Erythroblast (primary cell): ENCODE data around the gene CRACR2B.

Experiments used
- DNase-seq, 2 experiments: peaks; one replicate each; lab custom pipeline; 2025; lab: John Stamatoyannopoulos, UW
- GATA1 ChIP-seq: IDR thresholded peaks from 2 replicates; pipeline ENCODE4 v1.6.1; 2011; ENCODE audit warnings: low read depth, mild to moderate bottlenecking, control low read depth, low read length, moderate library complexity
- POLR2A ChIP-seq: IDR thresholded peaks from 2 replicates; pipeline ENCODE4 v1.6.1; 2011; ENCODE audit warnings: mild to moderate bottlenecking, low read length

The CRACR2B gene

GRCh38 chr11:790721-791564, 36.8 kb upstream of the CRACR2B start:
- TF ChIP-seq GATA1: no peak
- TF ChIP-seq POLR2A: no peak
- DNase-seq: no peak

DNA sequence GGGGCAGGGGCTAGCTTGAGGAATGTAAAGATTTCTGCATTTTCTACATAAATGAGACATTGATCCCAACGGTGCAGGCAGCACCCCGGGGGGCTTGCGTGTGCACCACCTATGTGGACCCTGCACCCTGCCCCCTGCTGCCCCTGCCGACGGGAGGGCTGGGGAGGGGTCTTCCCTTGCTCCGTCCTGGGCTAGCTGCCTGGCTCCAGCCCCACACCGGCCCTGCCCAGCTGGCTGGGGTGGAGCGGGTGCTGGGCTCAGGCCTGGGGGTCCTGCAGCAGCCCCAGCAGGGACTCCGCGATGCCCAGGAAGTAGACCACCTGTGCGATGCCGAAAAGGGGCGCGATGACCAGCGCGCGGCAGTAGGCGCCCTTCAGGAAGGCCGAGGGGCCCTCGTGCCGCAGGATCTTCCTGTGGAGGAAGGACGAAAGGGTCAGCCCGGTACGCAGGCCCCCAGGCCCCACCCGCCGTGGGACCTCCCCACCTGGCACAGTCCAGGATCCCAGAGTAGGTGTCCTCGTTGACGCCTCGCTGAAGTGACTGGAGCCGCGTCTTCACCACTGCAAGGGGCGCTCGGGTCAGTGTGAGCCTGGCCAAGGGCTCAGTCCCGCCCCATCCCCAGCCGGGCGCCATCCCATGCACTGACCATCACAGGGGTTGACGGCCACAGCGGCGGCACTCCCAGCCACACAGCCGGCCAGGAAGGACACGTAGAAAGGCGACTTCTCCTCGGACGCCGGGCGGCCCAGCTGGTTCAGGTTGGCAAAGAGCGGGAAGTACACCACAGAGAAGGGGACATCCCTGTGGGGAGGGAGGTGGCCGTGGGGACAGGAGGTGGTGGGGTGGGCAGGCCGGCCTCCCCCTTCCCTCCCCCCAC, 35.8 kb upstream of the CRACR2B start:
- TF ChIP-seq POLR2A (no peak), GATA1 (no peak)
- no peak for DNase-seq

GRCh38 chr11:792535-792821, 35.2 kb upstream of the CRACR2B start:
- TF ChIP-seq POLR2A: no peak
- no peak for TF ChIP-seq GATA1
- DNase-seq: no peak

- no peak for DNase-seq
- no peak for TF ChIP-seq POLR2A
- TF ChIP-seq GATA1: no peak
Observed at GRCh38 chr11:792873-793272, 34.8 kb upstream of the CRACR2B start.

GRCh38 chr11:793556-793955, 34.2 kb upstream of the CRACR2B start:
- no peak for TF ChIP-seq GATA1
- TF ChIP-seq POLR2A: no peak

GRCh38 chr11:794013-794765, 33.5 kb upstream of the CRACR2B start:
- TF ChIP-seq GATA1: no peak
- no peak for TF ChIP-seq POLR2A
- DNase-seq: no peak

More at GRCh38 chr11:793556-793955, 34.2 kb upstream of the CRACR2B start:
- DNase-seq: no peak

DNA sequence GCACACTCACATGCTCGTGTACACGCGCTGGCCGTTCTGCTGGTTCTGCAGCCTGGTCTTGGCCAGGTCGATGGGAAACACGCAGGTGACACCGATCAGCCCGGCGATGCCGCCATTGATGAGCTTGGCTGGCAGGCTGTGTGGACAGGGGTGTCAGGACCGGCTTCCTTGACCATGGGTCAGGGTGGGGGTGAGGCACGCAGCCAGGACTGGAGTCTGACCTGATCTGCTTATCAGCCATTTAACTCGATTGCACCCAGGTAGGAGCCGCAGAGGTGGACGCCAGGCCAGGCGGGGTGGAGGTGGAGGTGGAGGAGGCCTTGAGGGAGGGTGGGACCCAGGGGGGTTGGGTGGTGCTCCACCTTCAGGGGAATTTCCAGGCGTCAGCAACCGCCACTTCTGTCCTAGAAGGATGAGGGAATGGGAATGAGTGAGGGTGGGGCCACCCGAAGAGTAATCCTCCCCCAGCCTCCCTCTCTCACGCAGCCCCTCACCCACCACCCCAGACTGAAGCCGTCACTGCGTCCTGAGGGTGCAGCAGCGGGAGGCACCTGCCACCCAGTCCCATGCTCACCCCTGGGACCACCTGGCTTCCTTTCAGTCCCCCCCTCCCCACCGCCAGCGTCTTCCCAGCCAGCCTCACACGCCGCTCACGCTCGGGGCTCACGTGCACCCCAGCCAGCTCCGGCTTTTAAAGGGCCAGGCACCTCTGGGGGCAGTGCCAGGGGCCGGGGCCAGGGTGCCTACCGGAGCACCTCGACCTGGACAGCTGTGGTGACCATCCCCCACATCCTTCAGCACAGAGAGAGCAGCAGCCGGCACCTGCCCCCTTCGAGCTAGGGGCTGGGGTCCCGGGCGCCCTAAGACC, 32.7 kb upstream of the CRACR2B start:
- no peak for DNase-seq
- no peak for TF ChIP-seq POLR2A
- TF ChIP-seq GATA1: no peak

GRCh38 chr11:795634-796564, 31.8 kb upstream of the CRACR2B start:
- peak; percentile 83 to 90 for DNase-seq
- TF ChIP-seq POLR2A: no peak

DNA sequence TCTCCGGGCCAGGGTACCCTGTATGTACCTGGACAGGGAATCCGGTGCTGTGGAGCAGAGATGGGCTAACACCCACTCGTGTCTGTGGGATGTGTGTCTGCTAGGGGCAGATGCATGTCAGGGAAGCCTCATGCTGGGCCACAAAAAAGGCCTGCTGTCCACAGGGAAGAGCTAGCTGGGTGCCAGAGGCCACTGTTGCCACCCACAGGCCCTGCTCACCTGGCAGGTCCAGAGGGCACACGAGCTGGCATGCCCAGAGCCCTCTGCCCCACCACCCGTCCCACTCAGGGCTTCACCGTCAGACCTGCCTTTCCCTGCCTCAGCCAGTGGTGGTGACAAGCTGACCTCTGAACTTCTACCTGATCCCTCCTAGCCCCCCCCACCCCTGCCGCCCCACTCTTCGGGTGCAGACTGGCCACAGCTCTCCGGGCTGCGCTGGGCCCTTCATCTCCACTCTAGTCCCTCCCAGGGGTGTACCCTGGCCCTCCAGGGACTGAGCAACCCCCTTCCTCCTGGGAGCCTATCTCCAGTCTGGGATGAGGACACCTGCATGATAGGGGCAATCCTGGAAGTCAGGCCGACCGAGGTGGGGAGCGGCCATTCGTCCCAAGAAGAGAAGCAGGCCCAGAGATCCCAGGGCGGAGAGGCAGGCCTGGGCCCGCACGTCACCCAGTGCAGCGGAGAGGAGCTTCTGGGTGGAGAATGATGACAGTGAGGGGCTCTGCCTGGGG, 31.0 kb upstream of the CRACR2B start:
- TF ChIP-seq GATA1 (no peak), POLR2A (no peak)
- DNase-seq: no peak

DNA sequence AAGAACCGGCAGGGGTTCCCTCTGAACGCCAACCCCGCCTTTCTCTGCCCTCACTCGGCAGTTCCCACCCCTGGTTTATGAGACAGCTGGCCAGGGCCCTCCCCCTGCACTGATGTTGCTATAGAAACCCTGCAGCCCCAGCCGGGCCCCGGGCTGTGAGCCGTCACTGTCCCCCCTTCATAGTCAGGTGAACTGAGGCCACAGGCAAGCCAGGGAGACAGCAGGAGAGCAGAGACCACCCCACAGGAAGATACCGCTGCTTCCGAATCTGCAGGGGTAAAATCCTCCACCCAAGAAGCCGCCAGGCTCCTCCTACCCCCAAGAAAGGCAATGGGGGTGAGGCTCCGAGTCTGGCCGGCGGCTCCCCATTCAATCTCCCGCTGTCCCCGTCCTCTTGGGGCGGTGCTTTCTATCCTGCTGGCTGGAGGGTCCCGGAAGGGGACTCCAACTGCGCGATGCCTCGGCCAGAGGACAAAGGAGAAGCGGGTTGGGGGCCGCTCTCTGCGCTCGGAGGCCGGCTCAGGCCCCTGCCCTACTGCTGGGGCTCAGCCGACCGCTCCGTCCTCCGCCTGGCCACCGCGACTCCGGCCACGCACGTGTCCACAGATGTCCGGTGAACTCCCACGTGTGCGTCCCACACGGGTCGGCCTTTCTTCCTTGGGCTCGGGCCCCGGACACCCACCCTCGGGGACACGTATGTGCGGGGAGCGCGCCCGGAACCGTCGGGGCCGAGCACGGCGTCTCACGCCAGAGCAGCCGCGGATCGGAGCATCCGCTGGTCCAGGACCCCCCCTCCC, 30.2 kb upstream of the CRACR2B start:
- peak; percentile 78 to 80 for DNase-seq
- TF ChIP-seq GATA1 (no peak), POLR2A (peak; percentile 29)
